DND-41 (cell line): Measurements from ENCODE around the gene RFX2.

Experiments
- EZH2 ChIP-seq: IDR thresholded peaks from 3 replicates; pipeline ENCODE4 v1.6.1; 2012; ENCODE audit warnings: borderline replicate concordance, low read depth, mild to moderate bottlenecking, moderate library complexity, low read length, inconsistent platforms; ENCODE audit not compliant: severe bottlenecking
- TF ChIP-seq, protein P1 (sequence below): IDR thresholded peaks from 2 replicates; pipeline ENCODE4 v1.5.1; 2012; ENCODE audit warnings: borderline replicate concordance, low read length, moderate library complexity, mild to moderate bottlenecking; ENCODE audit not compliant: poor library complexity, severe bottlenecking; ENCODE audit errors: extremely low read depth

- TF ChIP-seq EZH2 = no peak
- TF ChIP-seq, protein P1, sequence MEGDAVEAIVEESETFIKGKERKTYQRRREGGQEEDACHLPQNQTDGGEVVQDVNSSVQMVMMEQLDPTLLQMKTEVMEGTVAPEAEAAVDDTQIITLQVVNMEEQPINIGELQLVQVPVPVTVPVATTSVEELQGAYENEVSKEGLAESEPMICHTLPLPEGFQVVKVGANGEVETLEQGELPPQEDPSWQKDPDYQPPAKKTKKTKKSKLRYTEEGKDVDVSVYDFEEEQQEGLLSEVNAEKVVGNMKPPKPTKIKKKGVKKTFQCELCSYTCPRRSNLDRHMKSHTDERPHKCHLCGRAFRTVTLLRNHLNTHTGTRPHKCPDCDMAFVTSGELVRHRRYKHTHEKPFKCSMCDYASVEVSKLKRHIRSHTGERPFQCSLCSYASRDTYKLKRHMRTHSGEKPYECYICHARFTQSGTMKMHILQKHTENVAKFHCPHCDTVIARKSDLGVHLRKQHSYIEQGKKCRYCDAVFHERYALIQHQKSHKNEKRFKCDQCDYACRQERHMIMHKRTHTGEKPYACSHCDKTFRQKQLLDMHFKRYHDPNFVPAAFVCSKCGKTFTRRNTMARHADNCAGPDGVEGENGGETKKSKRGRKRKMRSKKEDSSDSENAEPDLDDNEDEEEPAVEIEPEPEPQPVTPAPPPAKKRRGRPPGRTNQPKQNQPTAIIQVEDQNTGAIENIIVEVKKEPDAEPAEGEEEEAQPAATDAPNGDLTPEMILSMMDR = no peak
Measured at GRCh38 chr19:5999693-6000092, 110.6 kb downstream of the RFX2 start.
